NCI-H2171 treated with DMSO at 0.1 percent for 48 hours (cell line): Measurements from ENCODE around the gene LYPD3.
"Not testable (repeated sequence)": the region's sequence is repeated elsewhere in the genome, so short reads cannot be mapped to it uniquely, and the experiment has no call there.

ENCODE experiments used
- DNase-seq: peaks from one replicate; lab custom pipeline; 2025; lab: John Stamatoyannopoulos, UW

Gene LYPD3

DNA sequence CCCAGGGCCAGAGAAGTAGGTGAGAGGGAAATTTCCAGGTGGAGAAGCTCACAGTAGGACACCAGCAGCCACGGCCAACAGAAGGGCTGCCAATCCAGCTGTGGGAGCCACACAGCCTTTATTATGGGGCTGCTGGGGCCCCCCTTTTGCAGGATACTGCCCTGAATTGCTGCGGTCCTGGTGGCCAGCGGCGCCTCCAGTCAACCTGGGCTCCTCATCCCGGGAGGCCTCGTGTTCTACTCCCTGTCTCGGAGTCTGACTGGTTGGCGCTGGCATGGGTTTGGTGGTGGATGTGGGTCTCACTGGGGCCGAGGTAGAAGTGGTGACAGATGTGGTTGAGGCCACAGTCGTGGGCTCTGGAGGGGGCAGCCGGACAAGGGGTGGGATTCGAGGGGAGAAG is 4.1 kb downstream of the LYPD3 start:
- no peak for DNase-seq

DNA sequence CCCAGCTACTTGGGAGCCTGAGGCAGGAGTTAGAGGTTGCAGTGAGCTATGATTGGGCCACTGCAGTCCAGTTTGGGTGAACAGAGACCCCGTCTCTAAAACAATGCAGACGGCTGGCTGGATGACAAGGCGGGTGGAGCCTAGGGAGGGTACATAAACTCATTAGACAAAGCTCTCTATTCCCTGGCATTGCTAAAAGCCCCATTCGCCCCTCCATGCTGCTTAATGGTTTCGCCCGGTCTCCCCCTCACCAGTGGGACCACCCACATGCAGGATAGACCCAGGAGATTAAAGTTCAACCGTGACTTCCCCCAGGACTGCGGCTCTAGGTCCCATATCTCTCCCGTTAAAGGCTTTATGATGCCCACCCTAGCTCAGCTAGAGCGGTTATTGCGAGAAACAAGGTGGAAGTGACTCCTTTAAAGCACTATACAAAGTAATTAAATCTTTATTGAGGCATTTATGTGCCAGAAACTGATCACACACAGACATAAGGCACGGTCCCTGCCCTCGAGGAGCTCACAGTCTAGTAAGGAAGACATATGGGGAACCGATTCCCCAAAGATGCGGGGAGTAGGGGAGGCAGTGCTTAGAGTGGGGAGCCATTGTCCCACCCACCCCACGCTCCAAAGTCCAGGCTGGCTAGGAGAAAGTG is 4.9 kb downstream of the LYPD3 start:
- DNase-seq, result no peak

DNA sequence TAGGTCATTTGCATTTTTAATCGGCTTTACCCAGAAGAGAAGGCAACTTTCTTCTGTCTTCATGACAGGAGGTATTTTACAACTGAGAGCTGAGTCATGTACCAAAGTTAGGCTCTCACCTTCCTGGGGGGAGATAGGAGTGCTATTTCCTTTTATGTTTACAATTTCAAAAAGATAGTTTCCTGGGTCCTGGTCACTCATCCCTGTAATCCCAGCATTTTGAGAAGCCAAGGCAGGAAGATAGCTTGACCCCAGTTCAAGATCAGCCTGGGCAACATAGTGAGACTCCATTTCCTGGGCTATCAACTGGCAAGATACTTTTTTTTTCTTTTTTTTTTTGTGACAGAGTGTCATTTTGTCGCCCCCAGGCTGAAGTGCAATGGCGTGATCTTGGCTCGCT is 7.6 kb downstream of the LYPD3 start:
- no peak for DNase-seq

DNA sequence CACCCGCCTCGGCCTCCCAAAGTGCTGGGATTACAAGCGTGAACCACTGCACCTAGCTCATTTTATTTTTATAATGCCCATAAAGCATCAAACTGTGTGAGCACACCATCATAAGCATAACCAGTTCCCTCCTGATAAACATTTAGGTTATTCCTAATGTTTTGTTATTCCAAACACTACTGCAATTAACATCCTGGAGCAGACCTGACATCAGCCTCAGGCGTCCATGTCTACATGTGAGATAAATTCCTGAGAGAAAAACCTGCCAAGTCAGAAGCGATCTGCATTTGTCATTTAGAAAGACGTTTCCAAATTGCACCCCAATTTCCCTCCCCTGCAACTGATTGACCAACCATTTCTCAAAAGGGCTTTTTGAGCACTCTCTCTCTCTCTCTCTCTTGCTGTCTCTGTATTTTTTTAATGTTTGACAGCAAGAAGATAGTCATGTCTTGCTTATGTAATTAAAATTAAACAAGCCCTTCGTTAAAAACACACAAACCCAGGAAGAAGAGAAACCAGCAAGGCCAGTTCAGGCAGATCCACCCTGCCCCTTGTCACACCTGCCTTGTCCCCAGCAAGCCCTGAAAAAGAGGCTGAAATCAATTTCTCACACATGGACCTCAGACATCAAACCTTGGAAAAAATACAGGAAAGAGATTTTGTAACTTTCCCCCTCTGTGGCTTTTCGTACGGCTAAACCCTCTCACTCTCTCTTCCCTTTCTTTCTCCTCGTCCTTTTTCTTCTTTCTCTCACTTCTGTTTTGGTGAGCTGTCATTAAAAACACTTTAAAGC is 9.9 kb downstream of the LYPD3 start:
- DNase-seq, result no peak

DNA sequence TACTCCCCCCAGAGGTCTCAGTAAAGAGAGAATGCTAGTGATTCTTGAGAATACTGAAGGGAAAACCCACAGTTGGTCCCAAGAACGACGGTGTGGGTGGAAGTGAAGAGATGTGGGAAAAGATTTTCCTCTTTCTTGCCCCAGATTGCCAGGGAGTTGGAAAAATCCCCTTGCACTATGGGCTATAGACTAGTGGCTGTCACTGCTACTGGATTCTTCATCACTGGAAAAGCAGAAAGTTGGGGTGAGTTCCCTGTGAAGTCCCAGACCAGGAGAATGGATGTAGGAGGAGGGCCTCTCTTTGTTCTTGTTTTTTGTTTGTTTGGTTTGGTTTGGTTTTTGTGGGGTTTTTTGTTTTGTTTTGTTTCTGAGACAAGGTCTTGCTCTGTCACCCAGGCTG is 11.4 kb downstream of the LYPD3 start:
- DNase-seq, result no peak

DNA sequence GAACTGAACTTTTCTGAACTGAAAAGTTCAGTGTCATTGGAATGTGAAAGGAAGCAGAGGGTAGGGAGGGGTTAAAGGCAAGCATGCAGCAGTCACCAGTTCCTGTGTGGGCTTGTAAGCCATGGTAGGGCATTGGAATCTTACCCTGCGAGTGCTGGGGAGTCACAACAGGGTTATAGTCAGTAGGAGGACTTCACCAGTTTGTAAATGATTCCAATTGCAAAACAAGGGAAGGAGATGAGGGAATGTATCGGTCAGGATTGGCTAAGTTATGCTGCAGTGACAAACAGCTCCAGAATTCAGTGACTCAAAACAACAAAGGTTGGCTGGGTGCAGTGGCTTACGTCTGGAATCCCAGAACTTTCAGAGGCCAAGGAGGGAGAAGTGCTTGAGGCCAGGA is 12.8 kb downstream of the LYPD3 start:
- DNase-seq, result no peak

DNA sequence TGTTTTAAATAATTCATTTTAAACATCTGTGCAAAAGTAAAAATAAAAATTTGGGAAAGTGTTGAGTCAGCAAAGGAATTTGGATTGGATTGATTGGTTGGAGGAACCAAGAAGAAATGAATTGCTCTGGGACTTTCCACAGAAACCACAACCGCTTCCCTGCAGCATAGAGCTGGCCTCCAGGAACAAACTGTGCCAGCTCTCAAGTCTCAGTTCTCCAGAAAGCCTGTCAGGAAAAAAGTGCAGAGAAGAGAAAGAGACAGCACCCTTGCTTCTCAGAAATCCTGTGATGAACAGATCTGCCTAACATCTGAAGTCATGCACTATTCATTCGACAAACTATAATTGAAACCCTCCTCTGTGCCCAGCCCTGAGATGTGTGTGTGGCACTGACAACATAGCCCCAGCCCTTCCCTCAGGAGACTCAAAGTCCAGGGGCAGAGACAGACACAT is 14.8 kb downstream of the LYPD3 start:
- DNase-seq, result no peak

DNA sequence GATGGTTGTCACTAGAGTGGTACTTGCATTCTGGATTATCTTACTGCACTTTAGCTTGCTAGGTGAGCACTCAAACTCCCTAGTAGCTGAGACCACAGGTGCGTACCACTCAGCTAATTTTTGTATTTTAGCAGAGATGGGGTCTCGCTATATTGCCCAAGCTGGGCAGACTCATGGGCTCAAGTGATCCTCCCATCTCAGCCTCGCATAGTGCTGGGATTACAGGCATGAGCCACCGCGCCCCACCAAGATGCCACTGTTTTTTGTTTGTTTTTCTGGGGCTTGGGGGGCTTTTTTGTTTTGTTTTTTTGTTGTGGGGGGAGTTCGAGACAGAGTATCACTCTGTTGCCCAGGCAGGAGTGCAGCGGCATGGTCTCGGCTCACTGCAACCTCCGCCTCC is 17.8 kb downstream of the LYPD3 start:
- DNase-seq, result no peak

DNA sequence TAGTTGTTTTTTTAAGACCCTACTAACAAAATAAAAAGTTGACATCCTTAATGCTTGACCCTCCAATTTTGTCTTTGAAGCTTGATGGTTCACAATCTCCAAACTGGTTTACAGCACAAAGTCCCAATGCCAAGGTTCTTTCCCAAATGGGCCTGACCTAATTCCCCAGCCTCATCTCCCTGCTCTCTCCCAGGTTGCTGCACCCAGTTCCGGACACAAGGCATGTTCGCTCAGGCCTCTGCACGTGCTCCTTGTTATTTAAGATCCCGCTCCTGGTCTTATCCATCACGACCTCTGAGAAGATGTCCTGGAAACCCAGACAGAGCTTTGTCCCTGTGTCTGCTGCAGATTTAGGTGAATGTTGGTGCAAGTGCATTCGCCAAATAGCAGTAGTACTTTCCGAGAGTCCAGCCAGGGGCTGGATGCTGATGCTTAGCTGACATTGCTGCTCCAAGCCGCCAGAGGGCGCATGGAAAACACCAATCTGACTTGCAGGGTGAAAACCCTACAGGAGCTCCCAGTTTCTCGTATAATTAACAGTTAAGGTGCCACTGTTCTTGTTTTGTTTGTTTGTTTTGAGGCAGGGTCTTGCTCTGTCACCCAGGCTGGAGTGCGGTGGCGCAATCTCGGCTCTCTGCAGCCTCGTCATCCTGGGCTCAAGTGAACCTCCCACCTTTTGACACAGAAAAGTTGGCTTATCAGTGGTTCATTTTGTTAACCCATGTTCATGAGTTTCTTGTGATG is 18.5 kb downstream of the LYPD3 start:
- DNase-seq, result peak; percentile 56

DNA sequence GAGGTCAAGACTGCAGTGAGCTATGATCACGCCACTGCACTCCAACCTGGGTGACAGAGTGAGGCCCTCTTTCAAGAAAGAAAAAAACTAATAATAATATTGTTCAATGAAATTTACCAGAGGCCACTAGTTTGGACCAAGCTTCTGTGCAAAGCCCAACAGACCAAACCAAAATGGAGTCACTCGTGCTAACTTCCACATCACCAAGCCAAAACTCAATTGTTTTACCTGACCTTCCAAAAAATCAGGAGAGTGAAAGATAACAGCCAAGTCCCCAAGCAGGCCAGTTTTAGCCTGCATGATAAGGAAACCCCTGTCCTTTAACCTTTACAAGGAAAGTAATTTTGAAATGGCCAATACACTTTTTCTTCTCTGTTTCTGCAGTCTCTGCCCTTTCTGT is 20.0 kb downstream of the LYPD3 start:
- no peak for DNase-seq

DNA sequence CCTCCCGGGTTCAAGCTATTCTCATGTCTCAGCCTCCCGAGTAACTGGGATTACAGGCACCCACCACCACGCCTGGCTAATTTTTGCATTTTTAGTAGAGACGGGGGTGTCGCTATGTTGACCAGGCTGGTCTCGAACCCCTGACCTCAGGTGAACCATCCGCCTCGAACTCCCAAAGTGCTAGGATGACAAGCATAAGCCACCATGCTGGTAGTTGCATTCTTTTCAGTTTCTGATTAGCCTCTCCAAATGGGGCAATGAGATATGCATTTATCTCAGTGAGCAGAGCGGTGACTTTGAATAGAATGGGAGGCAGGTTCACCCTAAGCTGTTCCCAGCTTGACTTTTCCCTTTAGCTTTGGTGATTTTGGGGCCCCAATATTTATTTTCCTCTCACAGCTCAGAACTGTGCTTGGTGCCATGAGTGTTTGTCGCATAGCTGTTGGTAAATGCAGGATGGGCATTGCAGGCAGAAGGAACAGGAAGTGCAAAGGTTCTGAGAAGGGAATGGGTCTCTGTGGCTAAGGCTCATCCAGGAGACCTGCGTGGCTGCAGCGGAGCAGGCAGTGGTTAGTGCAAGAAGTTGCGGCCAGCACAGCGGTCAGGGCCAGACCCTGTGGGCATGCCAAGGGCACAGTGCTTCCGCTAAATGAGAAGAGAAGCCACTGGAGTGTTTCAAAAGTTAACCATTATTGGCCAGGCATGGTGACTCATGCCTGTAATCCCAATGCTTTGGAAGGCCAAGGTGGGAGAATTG is 20.7 kb downstream of the LYPD3 start:
- DNase-seq, result no peak

DNA sequence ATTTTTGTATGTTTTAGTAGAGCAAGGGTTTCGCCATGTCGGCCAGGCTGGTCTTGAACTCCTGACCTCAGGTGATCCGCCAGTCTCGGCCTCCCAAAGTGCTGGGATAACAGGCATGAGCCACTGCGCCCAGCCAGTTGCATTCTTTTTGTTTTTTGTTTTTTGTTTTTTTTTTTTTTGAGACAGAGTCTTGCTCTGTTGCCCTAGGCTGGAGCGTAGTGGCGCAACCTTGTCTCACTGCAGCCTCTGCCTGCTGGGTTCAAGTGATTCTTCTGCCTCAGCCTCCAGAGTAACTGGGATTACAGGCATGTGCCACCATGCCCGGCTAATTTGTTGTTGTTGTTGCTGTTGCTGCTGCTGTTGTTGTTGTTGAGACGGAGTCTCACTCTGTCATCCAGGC is 21.3 kb downstream of the LYPD3 start:
- not testable (repeated sequence) for DNase-seq

DNA sequence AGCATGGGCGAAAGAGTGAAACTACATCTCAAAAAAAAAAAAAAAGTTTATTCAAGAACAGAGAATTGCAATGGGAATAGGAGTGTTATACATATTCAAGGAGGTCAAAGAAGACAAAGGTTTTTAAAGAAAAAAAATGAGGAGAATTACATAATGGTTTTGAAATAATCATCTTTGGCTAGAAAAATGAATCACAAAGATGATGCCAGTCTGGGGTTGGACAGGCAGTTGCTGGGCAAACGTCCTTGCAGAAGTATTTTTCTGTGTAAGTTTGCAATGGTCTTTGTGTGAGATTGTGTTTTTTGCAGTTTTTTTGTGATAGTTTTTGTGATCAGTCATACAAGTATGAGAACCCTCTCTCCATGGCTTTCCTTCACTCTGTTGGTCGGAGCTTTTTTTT is 23.7 kb downstream of the LYPD3 start:
- DNase-seq, result no peak

DNA sequence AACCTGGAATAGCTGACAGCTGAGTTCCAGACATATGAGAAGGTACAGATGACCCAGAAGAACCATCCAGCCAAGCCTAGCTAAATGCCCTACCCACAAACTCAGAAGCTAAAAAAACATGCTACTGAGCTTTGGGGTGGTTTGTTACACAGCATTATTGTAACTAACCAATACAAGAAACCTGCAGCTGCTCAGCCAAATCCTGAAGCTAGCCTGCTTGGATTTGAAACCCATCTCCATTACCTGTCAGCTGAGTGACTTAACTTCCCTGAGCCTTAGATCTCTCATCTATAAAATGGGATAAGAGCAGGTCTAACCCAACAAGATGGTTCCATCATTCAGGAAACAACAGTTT is 25.7 kb downstream of the LYPD3 start:
- no peak for DNase-seq

DNA sequence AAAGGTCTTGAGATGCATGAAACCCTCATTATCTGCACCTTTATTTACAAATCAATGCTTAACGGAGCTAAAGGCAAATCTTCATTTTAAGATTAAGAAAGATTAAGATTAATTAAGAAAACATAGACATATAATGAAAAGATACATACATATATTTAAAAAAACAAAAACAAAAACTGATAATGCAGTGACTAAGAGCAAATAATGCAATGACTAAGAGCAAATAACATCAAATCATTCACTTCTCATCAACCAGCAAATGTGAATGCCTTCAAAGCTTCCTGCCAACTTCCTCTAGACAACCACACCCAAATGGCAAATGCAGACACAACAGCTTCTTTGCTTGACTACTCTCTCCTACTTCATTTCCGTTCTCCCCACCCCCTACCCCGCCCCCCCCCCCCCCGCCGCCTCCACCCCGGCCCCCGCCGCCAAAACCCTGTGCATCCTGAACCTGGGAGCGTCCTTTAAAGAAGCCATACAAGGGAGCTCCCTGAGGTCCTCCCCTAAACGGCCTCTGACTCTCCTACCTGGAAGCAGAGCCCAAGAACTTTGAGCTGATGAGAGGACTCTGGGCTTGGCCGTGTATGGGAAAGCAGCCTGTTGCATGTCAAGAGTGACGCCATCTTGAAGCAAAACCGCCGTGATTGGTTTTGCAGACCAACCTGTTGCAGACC is 26.2 kb downstream of the LYPD3 start:
- no peak for DNase-seq

DNA sequence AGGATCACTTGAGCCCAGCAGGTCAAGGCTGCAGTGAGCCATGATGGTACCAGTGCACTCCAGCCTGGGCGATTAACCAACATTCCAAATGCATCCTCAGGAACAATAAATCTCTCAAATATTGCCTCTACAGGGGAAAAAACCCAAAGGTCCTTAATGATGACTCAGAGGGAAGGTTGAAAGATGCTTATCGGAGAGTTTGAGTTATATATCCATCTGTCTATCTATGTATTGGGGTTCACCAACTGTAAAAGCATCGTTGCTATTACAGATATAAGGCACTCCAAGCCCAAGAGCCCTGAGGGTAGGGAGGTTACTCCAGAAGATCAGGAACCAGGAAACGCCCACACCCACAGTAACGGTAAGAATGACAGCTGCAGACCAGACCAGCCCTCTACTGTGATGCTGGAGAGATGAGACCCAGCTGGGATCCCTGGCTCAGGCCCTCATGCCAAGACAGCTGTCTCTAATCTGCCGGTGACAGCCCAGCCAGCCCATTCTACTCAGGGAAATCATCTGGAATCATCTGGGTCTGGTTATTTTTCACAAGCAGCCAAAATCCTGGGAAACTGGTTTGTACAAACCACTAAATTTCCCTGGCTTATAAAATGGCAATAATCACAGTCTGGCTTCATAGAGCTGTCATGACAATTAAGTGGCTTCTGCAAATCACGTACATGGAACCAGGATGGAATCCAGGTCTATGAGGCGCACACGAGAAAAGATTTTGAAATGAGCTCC is 26.9 kb downstream of the LYPD3 start:
- peak; percentile 4 for DNase-seq

DNA sequence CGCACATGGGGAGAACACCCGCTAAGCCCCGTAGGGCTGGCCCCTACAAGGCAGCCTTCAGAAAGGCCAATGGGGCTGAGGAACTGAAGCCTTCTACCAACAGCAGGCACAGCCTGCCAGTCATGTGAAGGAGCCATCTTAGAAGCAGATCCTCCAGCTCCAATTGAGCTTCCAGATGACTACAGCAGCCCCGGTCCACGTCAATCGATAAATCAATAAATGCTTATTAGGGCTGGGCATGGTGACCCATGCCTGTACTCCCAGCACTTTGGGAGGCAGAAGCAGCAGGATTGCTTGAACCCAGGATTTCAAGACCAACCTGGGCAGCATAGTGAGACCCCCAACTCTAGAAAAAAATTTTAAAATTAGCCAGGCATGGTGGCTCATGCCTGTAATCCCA is 27.7 kb downstream of the LYPD3 start:
- DNase-seq, result no peak

DNA sequence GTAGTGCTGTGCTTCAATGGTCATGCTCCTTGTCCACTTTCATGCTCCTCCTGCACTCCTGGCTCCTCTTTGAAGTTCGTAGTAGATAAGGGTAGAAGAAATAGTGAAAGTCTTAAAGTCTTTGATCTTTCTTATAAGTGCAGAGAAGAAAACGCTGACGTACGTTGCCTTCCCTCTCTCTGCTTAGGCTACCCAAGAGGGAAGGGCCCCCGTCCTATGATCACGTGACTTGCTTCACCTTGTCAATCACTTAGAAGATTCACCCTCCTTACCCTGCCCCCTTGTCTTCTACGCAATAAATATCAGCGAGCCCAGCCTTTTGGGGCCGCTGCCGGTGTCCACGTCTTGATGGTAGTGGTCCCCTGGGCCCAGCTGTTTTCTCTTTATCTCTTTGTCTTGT is 28.1 kb downstream of the LYPD3 start:
- DNase-seq, result not testable (repeated sequence)

DNA sequence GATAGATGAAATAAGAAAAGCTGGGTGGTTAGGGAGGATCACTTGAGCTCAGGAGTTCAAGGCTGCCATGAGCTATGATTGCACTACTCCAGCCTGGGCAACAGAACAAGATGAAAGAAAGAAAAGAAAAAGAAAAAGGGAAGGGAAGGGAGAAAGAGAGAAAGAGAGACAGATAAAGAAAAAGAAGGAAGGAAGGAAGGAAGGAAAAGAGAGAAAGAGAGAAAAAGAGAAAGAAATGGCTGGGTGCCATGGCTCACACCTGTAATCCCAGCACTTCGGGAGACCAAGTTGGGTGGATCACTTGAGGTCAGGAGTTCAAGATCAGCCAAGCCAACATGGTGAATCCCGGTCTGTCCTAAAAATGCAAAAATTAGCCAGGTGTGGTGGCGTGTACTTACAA is 29.6 kb downstream of the LYPD3 start:
- DNase-seq, result no peak

DNA sequence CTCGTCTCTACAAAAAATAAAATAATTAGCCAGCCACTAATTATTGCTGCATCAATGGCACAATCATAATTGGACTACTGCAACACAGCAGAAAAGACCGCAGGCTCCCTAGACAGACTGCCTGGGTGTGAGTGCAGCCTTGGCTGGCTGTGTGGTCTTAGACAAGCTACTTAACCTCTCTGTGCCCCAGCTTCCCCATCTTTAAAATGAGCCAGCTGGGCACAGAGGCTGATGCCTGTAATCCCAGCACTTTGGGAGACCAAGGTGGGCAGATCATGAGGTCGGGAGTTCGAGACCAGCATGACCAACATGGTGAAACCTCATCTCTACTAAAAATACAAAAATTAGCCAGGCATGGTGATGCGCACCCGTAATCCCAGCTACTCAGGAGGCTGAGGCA is 31.7 kb downstream of the LYPD3 start:
- no peak for DNase-seq

DNA sequence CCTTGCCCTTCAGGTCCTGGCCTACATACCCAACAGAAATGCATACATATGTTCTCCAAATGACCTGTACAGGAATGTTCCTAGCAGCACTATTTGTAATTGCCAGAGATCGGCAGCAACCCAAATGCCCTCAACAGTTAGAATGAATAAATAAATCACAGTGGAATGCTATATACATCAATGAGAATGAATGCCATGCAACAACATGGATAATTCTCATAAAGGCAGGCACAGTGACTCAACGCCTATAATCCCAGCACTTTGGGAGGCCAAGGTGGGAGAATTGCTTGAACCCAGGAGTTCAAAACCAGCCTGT is 32.1 kb downstream of the LYPD3 start:
- no peak for DNase-seq
